HEK293 (cell line): Measurements from ENCODE around the gene VWA3B.

ENCODE experiments used
- CTCF ChIA-PET: fragments of 350-600 bp; formaldehyde crosslinking; extraction: SDS; loops from one replicate; lab custom pipeline; 2021; ENCODE audit warnings: antibody characterized with exemption; lab: Yijun Ruan, JAX
- POLR2A ChIA-PET: fragments of 300-600 bp; formaldehyde crosslinking; extraction: SDS; loops from one replicate; lab custom pipeline; 2020; ENCODE audit warnings: antibody characterized with exemption, inconsistent platforms; lab: Yijun Ruan, JAX
- H3K27ac ChIP-seq: fragments of 200-500 bp; sonication (Bioruptor generic); 2 replicates; pipeline ENCODE4 v1.5.1; 2014; ENCODE audit warnings: low read depth, low read length, control low read depth, inconsistent platforms; ENCODE audit errors: extremely low read depth
- H3K36me3 ChIP-seq, 2 experiments: fragments of 200-500 bp in 1 of 2; sonication (Bioruptor generic) in 1 of 2; 1 replicate in 1 of 2; 2 replicates in 1 of 2; pipeline ENCODE4 v1.5.1; 2014 to 2017; ENCODE audit warnings: inconsistent platforms in 2 of 2, low read length in 2 of 2; ENCODE audit not compliant: control insufficient read depth in 2 of 2, insufficient read depth in 1 of 2
- H3K4me1 ChIP-seq: fragments of 200-500 bp; sonication (Bioruptor generic); 2 replicates; pipeline ENCODE4 v1.5.1; 2014; ENCODE audit warnings: mild to moderate bottlenecking, low read length, inconsistent platforms; ENCODE audit not compliant: control insufficient read depth, insufficient read depth
- H3K4me3 ChIP-seq: 2 replicates; pipeline ENCODE4 v1.5.1; 2011; ENCODE audit warnings: low read depth, mild to moderate bottlenecking, control low read depth, low read length, moderate library complexity
- H3K9me3 ChIP-seq: fragments of 200-500 bp; sonication (Bioruptor generic); 2 replicates; pipeline ENCODE4 v1.5.1; 2014; ENCODE audit warnings: low read depth, low read length, inconsistent platforms; ENCODE audit not compliant: control insufficient read depth, insufficient read depth
- KLF7 ChIP-seq: fragments of 450-650 bp; formaldehyde crosslinking; IDR thresholded peaks from 2 replicates; pipeline ENCODE4 v1.5.1; 2016; ENCODE audit warnings: missing biosample characterization, missing genetic modification characterization, borderline replicate concordance
- PRDM6 ChIP-seq: fragments of 450-650 bp; formaldehyde crosslinking; IDR thresholded peaks from 2 replicates; pipeline ENCODE4 v1.5.1; 2017; ENCODE audit warnings: missing biosample characterization, missing genetic modification characterization
- REPIN1 ChIP-seq: fragments of 450-650 bp; formaldehyde crosslinking; IDR thresholded peaks from 2 replicates; pipeline ENCODE4 v1.5.1; 2017; ENCODE audit warnings: missing biosample characterization, missing genetic modification characterization, low read depth
- SALL2 ChIP-seq: fragments of 450-650 bp; formaldehyde crosslinking; IDR thresholded peaks from 2 replicates; pipeline ENCODE4 v1.5.0; 2017; ENCODE audit warnings: missing biosample characterization, mild to moderate bottlenecking, missing genetic modification characterization, borderline replicate concordance
- ZBTB20 ChIP-seq: fragments of 450-650 bp; formaldehyde crosslinking; IDR thresholded peaks from 2 replicates; pipeline ENCODE4 v1.5.1; 2016; ENCODE audit warnings: missing biosample characterization, missing genetic modification characterization
- ZBTB44 ChIP-seq: fragments of 450-650 bp; IDR thresholded peaks from 2 replicates; pipeline ENCODE4 v1.5.1; 2018; ENCODE audit warnings: missing biosample characterization, mild to moderate bottlenecking, missing genetic modification characterization
- ZBTB49 ChIP-seq: fragments of 450-650 bp; formaldehyde crosslinking; IDR thresholded peaks from 2 replicates; pipeline ENCODE4 v1.5.1; 2016; ENCODE audit warnings: missing biosample characterization, missing genetic modification characterization, low read depth
- ZFHX2 ChIP-seq: fragments of 450-650 bp; formaldehyde crosslinking; conservative IDR thresholded peaks from 2 replicates; pipeline ENCODE4 v1.5.1; 2016; ENCODE audit warnings: missing biosample characterization, missing genetic modification characterization
- ZNF132 ChIP-seq: fragments of 450-650 bp; formaldehyde crosslinking; IDR thresholded peaks from 2 replicates; pipeline ENCODE4 v1.5.1; 2017; ENCODE audit warnings: missing biosample characterization, missing genetic modification characterization, borderline replicate concordance
- ZNF24 ChIP-seq: fragments of 450-650 bp; formaldehyde crosslinking; IDR thresholded peaks from 2 replicates; pipeline ENCODE4 v1.5.1; 2016; ENCODE audit warnings: missing biosample characterization, missing genetic modification characterization
- ZNF266 ChIP-seq: fragments of 450-650 bp; formaldehyde crosslinking; IDR thresholded peaks from 2 replicates; pipeline ENCODE4 v1.5.1; 2016; ENCODE audit warnings: missing biosample characterization, missing genetic modification characterization, low read depth
- ZNF354C ChIP-seq: fragments of 450-650 bp; formaldehyde crosslinking; IDR thresholded peaks from 2 replicates; pipeline ENCODE4 v1.5.1; 2016; ENCODE audit warnings: missing biosample characterization, missing genetic modification characterization, low read depth, borderline replicate concordance
- ZNF362 ChIP-seq: fragments of 450-650 bp; formaldehyde crosslinking; IDR thresholded peaks from 2 replicates; pipeline ENCODE4 v1.5.1; 2016; ENCODE audit warnings: missing biosample characterization, missing genetic modification characterization
- ZNF366 ChIP-seq: fragments of 450-650 bp; formaldehyde crosslinking; conservative IDR thresholded peaks from 2 replicates; pipeline ENCODE4 v1.5.1; 2016; ENCODE audit warnings: missing biosample characterization, missing genetic modification characterization
- ZNF423 ChIP-seq: fragments of 450-650 bp; formaldehyde crosslinking; IDR thresholded peaks from 2 replicates; pipeline ENCODE4 v1.5.1; 2016; ENCODE audit warnings: missing biosample characterization, missing genetic modification characterization
- ZNF513 ChIP-seq: fragments of 450-650 bp; IDR thresholded peaks from 2 replicates; pipeline ENCODE4 v1.5.1; 2018; ENCODE audit warnings: missing biosample characterization, missing genetic modification characterization
- ZNF555 ChIP-seq: fragments of 450-650 bp; formaldehyde crosslinking; conservative IDR thresholded peaks from 2 replicates; pipeline ENCODE4 v1.5.1; 2017; ENCODE audit warnings: missing biosample characterization, mild to moderate bottlenecking, missing genetic modification characterization, inconsistent platforms
- ZNF561 ChIP-seq: fragments of 450-650 bp; IDR thresholded peaks from 2 replicates; pipeline ENCODE4 v1.5.1; 2018; ENCODE audit warnings: missing biosample characterization, missing genetic modification characterization, borderline replicate concordance
- ZNF596 ChIP-seq: fragments of 450-650 bp; IDR thresholded peaks from 2 replicates; pipeline ENCODE4 v1.5.0; 2018; ENCODE audit warnings: missing biosample characterization, mild to moderate bottlenecking, missing genetic modification characterization, moderate library complexity
- ZNF600 ChIP-seq: fragments of 450-650 bp; formaldehyde crosslinking; IDR thresholded peaks from 2 replicates; pipeline ENCODE4 v1.5.1; 2016; ENCODE audit warnings: missing biosample characterization, missing genetic modification characterization
- ZNF623 ChIP-seq: fragments of 450-650 bp; formaldehyde crosslinking; IDR thresholded peaks from 2 replicates; pipeline ENCODE4 v1.5.1; 2016; ENCODE audit warnings: missing biosample characterization, missing genetic modification characterization
- ZNF639 ChIP-seq: fragments of 450-650 bp; formaldehyde crosslinking; IDR thresholded peaks from 2 replicates; pipeline ENCODE4 v1.5.1; 2016; ENCODE audit warnings: missing biosample characterization, missing genetic modification characterization
- ZNF658 ChIP-seq: fragments of 450-650 bp; formaldehyde crosslinking; IDR thresholded peaks from 2 replicates; pipeline ENCODE4; 2016; ENCODE audit warnings: missing biosample characterization, missing genetic modification characterization
- ZNF660 ChIP-seq: fragments of 450-650 bp; IDR thresholded peaks from 2 replicates; pipeline ENCODE4 v1.5.1; 2018; ENCODE audit warnings: missing biosample characterization, mild to moderate bottlenecking, missing genetic modification characterization
- ZNF664 ChIP-seq: fragments of 450-650 bp; formaldehyde crosslinking; IDR thresholded peaks from 2 replicates; pipeline ENCODE4 v1.5.1; 2016; ENCODE audit warnings: missing biosample characterization, missing genetic modification characterization
- ZSCAN18 ChIP-seq: fragments of 450-650 bp; formaldehyde crosslinking; IDR thresholded peaks from 2 replicates; pipeline ENCODE4 v1.5.1; 2016; ENCODE audit warnings: missing biosample characterization, missing genetic modification characterization

Gene VWA3B

DNA sequence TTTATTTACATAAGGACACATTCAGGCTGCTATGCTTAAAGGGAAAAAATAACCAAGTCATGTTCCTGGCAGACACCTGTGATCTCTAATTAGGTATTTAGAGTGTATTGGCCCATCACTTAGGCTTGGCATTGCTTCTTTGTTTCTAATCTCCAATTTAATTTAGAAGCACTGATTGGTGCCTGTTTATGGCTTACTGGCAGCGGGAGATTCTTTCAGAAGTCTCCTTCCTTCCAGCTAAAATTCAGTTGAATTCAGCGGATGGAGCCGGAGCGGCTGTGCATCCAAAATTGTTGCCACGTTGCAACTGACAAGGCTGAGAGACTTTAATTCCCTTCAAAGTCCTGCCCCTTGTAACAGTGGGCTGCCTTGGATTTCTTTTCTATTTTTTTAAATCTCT is 66.5 kb downstream of the VWA3B start (continued):
- TF ChIP-seq ZBTB44 (tag by site-specific recombination) (no peak), ZNF664 (tag by site-specific recombination) (no peak), ZNF623 (tag by site-specific recombination) (no peak), SALL2 (tag by site-specific recombination) (no peak), ZNF555 (tag by site-specific recombination) (no peak), ZNF366 (tag by site-specific recombination) (no peak), ZNF354C (tag by site-specific recombination) (no peak), ZNF24 (tag by site-specific recombination) (no peak), ZNF266 (tag by site-specific recombination) (no peak), ZBTB20 (tag by site-specific recombination) (no peak), PRDM6 (no peak), ZSCAN18 (tag by site-specific recombination) (no peak)

- H3K36me3 ChIP-seq: no peaks in the 10 kb centered on the region
- CTCF ChIA-PET: no interaction called here
- no peak overlapping the region for H3K27ac ChIP-seq
- H3K9me3 ChIP-seq: no peaks in the 10 kb centered on the region
- TF ChIP-seq ZNF561 (tag by site-specific recombination) (no peak), ZNF600 (no peak), ZNF658 (tag by site-specific recombination) (no peak), ZBTB49 (no peak), ZNF132 (no peak), ZNF362 (tag by site-specific recombination) (no peak), ZNF423 (tag by site-specific recombination) (no peak), KLF7 (tag by site-specific recombination) (no peak), ZFHX2 (tag by site-specific recombination) (no peak), ZNF660 (tag by site-specific recombination) (no peak), REPIN1 (tag by site-specific recombination) (no peak), ZNF639 (tag by site-specific recombination) (no peak), ZNF513 (tag by site-specific recombination) (no peak), ZNF596 (tag by site-specific recombination) (no peak)
- no peaks in the 10 kb centered on the region for H3K4me1 ChIP-seq
- POLR2A ChIA-PET: no interaction called here
- no peak overlapping the region for H3K4me3 ChIP-seq
Measured at GRCh38 chr2:98155291-98155690, 68.3 kb downstream of the VWA3B start.
